ENCODE results near the gene PON2. TPM values are rescaled to one million over a fixed set of nuclear protein-coding genes. Genes with fewer than 3 reads are reported as not detected.
A peak's percentile ranks its signal among the peaks of the same experiment; 100 is the strongest.

Gene PON2
- total and polyA plus RNA-seq, 2 of the 13 experiments (the other 11 are each of a cell fraction or from before 2014, with no cell fraction given) = 202 to 217 TPM

DNA sequence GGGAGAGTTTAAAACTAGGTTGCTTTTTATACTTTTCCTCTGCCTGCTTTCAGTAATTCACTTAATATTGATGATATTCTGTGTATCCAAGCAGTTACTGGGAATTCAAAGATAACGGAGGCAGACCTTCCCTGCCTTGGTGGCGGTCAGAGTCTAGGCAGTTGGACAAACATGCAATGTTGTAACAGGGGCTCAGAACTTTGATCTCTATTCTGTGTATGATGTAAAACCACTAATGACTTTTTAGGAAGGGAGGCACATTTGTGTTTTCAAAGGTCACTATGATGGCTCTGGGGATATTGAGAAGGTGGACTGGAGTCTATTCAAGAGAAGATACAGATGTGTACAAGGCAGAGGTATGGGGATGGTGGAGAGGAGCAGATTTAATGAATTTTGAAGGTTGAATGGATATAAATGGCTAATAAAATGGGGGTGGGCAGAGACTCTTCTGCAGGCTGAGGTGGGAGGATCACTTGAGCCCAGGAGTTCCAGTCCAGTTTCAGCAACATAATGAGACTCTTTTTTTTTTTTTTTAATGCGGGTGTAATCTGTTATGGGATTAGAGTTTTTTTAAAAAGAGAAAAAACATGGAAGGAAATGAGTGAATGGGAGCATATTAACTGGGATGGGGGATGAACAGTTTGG lies 5.7 kb upstream of the PON2 start (continued):
- TF ChIP-seq, protein P1, sequence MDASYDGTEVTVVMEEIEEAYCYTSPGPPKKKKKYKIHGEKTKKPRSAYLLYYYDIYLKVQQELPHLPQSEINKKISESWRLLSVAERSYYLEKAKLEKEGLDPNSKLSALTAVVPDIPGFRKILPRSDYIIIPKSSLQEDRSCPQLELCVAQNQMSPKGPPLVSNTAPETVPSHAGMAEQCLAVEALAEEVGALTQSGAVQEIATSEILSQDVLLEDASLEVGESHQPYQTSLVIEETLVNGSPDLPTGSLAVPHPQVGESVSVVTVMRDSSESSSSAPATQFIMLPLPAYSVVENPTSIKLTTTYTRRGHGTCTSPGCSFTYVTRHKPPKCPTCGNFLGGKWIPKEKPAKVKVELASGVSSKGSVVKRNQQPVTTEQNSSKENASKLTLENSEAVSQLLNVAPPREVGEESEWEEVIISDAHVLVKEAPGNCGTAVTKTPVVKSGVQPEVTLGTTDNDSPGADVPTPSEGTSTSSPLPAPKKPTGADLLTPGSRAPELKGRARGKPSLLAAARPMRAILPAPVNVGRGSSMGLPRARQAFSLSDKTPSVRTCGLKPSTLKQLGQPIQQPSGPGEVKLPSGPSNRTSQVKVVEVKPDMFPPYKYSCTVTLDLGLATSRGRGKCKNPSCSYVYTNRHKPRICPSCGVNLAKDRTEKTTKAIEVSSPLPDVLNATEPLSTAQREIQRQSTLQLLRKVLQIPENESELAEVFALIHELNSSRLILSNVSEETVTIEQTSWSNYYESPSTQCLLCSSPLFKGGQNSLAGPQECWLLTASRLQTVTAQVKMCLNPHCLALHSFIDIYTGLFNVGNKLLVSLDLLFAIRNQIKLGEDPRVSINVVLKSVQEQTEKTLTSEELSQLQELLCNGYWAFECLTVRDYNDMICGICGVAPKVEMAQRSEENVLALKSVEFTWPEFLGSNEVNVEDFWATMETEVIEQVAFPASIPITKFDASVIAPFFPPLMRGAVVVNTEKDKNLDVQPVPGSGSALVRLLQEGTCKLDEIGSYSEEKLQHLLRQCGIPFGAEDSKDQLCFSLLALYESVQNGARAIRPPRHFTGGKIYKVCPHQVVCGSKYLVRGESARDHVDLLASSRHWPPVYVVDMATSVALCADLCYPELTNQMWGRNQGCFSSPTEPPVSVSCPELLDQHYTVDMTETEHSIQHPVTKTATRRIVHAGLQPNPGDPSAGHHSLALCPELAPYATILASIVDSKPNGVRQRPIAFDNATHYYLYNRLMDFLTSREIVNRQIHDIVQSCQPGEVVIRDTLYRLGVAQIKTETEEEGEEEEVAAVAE (CRISPR knock-in tag; IDR thresholded peaks at IDR 0.05; ENCODE audit: borderline replicate concordance) = 0 out of 2 replicates have a peak, but pooled peaks have one; percentile 50
- TF ChIP-seq, protein P2, sequence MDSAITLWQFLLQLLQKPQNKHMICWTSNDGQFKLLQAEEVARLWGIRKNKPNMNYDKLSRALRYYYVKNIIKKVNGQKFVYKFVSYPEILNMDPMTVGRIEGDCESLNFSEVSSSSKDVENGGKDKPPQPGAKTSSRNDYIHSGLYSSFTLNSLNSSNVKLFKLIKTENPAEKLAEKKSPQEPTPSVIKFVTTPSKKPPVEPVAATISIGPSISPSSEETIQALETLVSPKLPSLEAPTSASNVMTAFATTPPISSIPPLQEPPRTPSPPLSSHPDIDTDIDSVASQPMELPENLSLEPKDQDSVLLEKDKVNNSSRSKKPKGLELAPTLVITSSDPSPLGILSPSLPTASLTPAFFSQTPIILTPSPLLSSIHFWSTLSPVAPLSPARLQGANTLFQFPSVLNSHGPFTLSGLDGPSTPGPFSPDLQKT (CRISPR knock-in tag; IDR thresholded peaks at IDR 0.05; ENCODE audit: borderline replicate concordance) = no peak
- TF ChIP-seq RFX5 (IDR thresholded peaks at IDR 0.05; ENCODE audit: low read depth, low read length) (no peak), GPN1 (CRISPR knock-in tag; IDR thresholded peaks at IDR 0.05; ENCODE audit: borderline replicate concordance) (no peak), ZFP90 (CRISPR knock-in tag; IDR thresholded peaks at IDR 0.05; ENCODE audit: borderline replicate concordance) (no peak), BHLHE40 (IDR thresholded peaks at IDR 0.05; ENCODE audit: low read length) (peak; percentile 21; the same call in 1 of the 2 replicates), ZNF337 (CRISPR knock-in tag; IDR thresholded peaks at IDR 0.05; ENCODE audit: borderline replicate concordance, low read depth) (peak; percentile 31; the same call in 1 of the 2 replicates), POLR2G (IDR thresholded peaks at IDR 0.05; ENCODE audit: low read depth, low read length) (no peak), ZNF562 (CRISPR knock-in tag; IDR thresholded peaks at IDR 0.05; ENCODE audit: borderline replicate concordance) (no peak), RFXANK (CRISPR knock-in tag; IDR thresholded peaks at IDR 0.05) (peak; percentile 66; the same call in 1 of the 2 replicates), ISX (CRISPR knock-in tag; conservative IDR thresholded peaks at IDR 0.05) (no peak), NFYC (CRISPR knock-in tag; IDR thresholded peaks at IDR 0.05) (no peak), NAIF1 (CRISPR knock-in tag; IDR thresholded peaks at IDR 0.05; ENCODE audit: borderline replicate concordance) (no peak), ZNF737 (CRISPR knock-in tag; IDR thresholded peaks at IDR 0.05; ENCODE audit: borderline replicate concordance) (no peak)
- TF ChIP-seq, protein P3, sequence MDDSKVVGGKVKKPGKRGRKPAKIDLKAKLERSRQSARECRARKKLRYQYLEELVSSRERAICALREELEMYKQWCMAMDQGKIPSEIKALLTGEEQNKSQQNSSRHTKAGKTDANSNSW (CRISPR knock-in tag; IDR thresholded peaks at IDR 0.05; ENCODE audit: borderline replicate concordance) = no peak
- TF ChIP-seq, protein P4, sequence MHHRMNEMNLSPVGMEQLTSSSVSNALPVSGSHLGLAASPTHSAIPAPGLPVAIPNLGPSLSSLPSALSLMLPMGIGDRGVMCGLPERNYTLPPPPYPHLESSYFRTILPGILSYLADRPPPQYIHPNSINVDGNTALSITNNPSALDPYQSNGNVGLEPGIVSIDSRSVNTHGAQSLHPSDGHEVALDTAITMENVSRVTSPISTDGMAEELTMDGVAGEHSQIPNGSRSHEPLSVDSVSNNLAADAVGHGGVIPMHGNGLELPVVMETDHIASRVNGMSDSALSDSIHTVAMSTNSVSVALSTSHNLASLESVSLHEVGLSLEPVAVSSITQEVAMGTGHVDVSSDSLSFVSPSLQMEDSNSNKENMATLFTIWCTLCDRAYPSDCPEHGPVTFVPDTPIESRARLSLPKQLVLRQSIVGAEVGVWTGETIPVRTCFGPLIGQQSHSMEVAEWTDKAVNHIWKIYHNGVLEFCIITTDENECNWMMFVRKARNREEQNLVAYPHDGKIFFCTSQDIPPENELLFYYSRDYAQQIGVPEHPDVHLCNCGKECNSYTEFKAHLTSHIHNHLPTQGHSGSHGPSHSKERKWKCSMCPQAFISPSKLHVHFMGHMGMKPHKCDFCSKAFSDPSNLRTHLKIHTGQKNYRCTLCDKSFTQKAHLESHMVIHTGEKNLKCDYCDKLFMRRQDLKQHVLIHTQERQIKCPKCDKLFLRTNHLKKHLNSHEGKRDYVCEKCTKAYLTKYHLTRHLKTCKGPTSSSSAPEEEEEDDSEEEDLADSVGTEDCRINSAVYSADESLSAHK (CRISPR knock-in tag; IDR thresholded peaks at IDR 0.05; ENCODE audit: borderline replicate concordance) = no peak
- TF ChIP-seq, protein P5, sequence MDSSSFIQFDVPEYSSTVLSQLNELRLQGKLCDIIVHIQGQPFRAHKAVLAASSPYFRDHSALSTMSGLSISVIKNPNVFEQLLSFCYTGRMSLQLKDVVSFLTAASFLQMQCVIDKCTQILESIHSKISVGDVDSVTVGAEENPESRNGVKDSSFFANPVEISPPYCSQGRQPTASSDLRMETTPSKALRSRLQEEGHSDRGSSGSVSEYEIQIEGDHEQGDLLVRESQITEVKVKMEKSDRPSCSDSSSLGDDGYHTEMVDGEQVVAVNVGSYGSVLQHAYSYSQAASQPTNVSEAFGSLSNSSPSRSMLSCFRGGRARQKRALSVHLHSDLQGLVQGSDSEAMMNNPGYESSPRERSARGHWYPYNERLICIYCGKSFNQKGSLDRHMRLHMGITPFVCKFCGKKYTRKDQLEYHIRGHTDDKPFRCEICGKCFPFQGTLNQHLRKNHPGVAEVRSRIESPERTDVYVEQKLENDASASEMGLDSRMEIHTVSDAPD (CRISPR knock-in tag; IDR thresholded peaks at IDR 0.05) = peak; percentile 29; the same call in 1 of the 2 replicates
- TF ChIP-seq, protein P6, sequence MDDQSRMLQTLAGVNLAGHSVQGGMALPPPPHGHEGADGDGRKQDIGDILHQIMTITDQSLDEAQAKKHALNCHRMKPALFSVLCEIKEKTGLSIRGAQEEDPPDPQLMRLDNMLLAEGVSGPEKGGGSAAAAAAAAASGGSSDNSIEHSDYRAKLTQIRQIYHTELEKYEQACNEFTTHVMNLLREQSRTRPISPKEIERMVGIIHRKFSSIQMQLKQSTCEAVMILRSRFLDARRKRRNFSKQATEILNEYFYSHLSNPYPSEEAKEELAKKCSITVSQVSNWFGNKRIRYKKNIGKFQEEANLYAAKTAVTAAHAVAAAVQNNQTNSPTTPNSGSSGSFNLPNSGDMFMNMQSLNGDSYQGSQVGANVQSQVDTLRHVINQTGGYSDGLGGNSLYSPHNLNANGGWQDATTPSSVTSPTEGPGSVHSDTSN (CRISPR knock-in tag; IDR thresholded peaks at IDR 0.05; ENCODE audit: borderline replicate concordance) = no peak

Measured in HepG2 (cell line).